Right kidney (tissue), 9 donors: Measurements from ENCODE around the gene ZC3H7A.
"Not testable (repeated sequence)": the region's sequence is repeated elsewhere in the genome, so short reads cannot be mapped to it uniquely, and the experiment has no call there.

Experiments
- DNase-seq: peaks from one replicate; pipeline ENCODE4 v3.0.0-alpha.2; 2016
- long read RNA-seq, 8 donors: transcript quantifications; one replicate each; lab custom pipeline, GENCODE V29; 2026

The ZC3H7A gene, protein sequence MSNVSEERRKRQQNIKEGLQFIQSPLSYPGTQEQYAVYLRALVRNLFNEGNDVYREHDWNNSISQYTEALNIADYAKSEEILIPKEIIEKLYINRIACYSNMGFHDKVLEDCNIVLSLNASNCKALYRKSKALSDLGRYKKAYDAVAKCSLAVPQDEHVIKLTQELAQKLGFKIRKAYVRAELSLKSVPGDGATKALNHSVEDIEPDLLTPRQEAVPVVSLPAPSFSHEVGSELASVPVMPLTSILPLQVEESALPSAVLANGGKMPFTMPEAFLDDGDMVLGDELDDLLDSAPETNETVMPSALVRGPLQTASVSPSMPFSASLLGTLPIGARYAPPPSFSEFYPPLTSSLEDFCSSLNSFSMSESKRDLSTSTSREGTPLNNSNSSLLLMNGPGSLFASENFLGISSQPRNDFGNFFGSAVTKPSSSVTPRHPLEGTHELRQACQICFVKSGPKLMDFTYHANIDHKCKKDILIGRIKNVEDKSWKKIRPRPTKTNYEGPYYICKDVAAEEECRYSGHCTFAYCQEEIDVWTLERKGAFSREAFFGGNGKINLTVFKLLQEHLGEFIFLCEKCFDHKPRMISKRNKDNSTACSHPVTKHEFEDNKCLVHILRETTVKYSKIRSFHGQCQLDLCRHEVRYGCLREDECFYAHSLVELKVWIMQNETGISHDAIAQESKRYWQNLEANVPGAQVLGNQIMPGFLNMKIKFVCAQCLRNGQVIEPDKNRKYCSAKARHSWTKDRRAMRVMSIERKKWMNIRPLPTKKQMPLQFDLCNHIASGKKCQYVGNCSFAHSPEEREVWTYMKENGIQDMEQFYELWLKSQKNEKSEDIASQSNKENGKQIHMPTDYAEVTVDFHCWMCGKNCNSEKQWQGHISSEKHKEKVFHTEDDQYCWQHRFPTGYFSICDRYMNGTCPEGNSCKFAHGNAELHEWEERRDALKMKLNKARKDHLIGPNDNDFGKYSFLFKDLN
- long read RNA-seq, donor 1, transcript ZC3H7A-204 (2 exons, 1,410 nt): major isoform, 7 of 22 reads
- long read RNA-seq, donor 1, partial matches to known transcripts: 9 of 22 reads
- long read RNA-seq, donor 1, other reads (novel, unspliced or antisense): 0 of 22 reads
- long read RNA-seq, donor 2, partial matches to known transcripts: 0 of 2 reads
- long read RNA-seq, donor 2, other reads (novel, unspliced or antisense): 0 of 2 reads
- long read RNA-seq, donor 3, partial matches to known transcripts: 0 of 3 reads
- long read RNA-seq, donor 3, other reads (novel, unspliced or antisense): 0 of 3 reads
- long read RNA-seq, donor 4, partial matches to known transcripts: 0 of 6 reads
- long read RNA-seq, donor 4, other reads (novel, unspliced or antisense): 0 of 6 reads
- long read RNA-seq, donor 5, transcript ZC3H7A-201 (23 exons, 3,825 nt): major isoform, 6 of 17 reads
- long read RNA-seq, donor 5, partial matches to known transcripts: 7 of 17 reads
- long read RNA-seq, donor 5, other reads (novel, unspliced or antisense): 0 of 17 reads
- long read RNA-seq, donor 6, partial matches to known transcripts: 7 of 13 reads
- long read RNA-seq, donor 6, other reads (novel, unspliced or antisense): 0 of 13 reads
- long read RNA-seq, donor 7: 0 reads
- long read RNA-seq, donor 8, partial matches to known transcripts: 0 of 5 reads
- long read RNA-seq, donor 8, other reads (novel, unspliced or antisense): 0 of 5 reads

GRCh38 chr16:11797166-11797956 is at the start of gene ZC3H7A:
Gene ZC3H7A (minus strand): TSS chr16:11797258. CDS start chr16:11782354, 14,904 bp downstream.
- peak; percentile 91 for DNase-seq

GRCh38 chr16:11844499-11844898 is 47.4 kb upstream of the ZC3H7A start:
- DNase-seq: no peak

GRCh38 chr16:11843861-11844260 is 46.8 kb upstream of the ZC3H7A start:
- DNase-seq: no peak

GRCh38 chr16:11843206-11843605 is 46.1 kb upstream of the ZC3H7A start:
- DNase-seq: no peak

GRCh38 chr16:11841026-11841425 is 44.0 kb upstream of the ZC3H7A start:
- no peak for DNase-seq

GRCh38 chr16:11836650-11837244 is 39.7 kb upstream of the ZC3H7A start:
- no peak for DNase-seq

GRCh38 chr16:11835891-11836649 is 39.0 kb upstream of the ZC3H7A start:
- no peak for DNase-seq

DNA sequence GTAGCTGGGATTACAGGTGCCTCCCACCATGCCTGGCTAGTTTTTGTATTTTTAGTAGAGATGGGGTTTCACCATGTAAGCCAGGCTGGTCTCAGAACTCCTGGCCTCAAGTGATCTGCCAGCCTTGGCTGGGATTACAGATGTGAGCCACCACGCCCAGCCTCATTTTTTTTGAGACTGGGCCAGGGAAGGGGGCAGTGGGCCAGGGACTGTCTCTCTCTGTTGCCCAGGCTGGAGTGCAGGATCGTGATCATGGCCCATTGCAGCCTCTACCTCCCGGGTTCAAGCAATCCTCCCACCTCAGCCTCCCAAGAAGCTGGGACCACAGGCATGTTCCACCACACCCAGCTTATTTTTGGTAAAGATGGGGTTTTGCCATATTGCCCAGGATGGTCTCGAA is 38.3 kb upstream of the ZC3H7A start:
- DNase-seq: no peak

DNA sequence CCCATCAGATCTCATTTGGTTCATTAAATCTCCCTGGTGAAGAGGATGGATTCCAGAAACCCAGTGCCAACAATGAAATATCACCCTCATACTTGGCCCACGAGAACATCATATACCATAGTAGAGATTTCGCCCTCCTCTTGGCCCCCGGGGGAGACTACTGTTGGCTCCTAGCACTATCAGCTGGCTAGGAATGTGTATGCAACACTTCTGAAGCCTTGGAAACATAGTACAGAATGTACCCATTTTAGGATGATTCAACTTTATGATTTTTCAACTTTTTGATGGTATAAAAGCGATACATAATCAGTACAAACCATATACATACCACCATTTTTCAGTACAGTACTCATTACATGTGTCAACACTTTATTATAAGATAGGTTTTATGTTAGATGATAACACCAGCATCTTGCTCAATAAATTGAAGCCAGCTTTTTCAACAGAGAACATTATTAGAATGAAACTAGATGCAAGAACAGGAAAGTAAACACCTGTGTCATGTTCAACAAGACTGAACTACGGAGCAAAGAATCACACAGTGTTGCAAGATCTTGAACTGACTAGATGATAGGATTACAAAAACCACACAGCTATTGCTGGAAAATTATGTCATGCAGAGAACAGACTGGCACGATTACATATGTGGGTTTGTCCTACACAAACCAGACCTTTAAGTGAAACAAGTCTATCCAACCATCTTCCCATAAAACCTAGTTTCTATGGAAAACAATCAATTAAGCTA is 37.1 kb upstream of the ZC3H7A start:
- no peak for DNase-seq

GRCh38 chr16:11828696-11829095 is 31.6 kb upstream of the ZC3H7A start:
- no peak for DNase-seq

DNA sequence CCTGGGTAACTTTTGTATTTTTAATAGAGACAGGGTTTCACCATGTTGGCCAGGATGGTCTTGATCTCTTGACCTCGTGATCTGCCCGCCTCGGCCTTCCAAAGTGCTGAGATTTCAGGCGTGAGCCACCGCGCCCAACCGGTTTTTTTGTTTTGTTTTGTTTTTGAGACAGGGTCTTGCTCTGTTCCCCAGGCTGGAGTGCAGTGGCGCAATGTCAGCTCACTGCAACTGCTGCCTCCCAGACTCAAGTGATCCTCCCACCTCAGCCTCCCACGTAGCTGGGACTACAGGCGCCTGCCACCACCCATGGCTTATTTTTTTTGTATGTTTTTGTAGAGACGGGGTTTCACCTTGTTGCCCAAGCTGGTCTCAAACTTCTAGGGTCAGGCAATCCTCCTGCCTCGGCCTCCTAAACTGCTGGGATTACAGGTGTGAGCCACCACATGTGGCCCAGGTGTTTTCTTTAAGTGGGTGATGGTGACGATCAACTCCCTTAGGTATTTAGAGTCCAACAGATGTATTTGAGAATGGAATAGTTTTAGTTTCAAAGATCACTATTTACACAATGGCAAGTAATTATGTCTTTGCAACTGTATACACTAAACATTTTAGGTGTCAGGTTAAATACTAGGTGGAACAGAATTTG is 28.6 kb upstream of the ZC3H7A start:
- DNase-seq: not testable (repeated sequence)

GRCh38 chr16:11824362-11824761 is 27.3 kb upstream of the ZC3H7A start:
- DNase-seq: no peak

- not testable (repeated sequence) for DNase-seq
Observed at GRCh38 chr16:11823645-11824044, 26.6 kb upstream of the ZC3H7A start.

DNA sequence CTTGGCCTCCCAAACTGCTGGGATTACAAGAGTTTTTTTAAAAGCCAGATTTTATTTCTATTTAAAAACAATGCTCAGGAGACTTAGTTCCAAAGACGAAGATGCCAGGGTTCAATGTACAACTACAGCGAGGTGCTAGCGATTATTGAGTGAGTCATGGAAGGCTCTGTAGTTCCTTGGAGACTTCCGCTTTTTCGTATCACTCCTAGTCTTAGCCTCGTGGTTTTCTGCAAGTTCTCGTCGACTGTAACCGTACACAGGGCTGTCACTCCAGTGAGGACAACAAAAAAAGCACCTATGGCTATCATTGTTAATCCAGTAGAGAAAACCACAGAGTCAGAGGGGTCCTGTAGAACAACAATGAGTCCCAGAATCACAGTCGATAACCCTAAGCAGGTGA is 22.7 kb upstream of the ZC3H7A start:
- DNase-seq: no peak

DNA sequence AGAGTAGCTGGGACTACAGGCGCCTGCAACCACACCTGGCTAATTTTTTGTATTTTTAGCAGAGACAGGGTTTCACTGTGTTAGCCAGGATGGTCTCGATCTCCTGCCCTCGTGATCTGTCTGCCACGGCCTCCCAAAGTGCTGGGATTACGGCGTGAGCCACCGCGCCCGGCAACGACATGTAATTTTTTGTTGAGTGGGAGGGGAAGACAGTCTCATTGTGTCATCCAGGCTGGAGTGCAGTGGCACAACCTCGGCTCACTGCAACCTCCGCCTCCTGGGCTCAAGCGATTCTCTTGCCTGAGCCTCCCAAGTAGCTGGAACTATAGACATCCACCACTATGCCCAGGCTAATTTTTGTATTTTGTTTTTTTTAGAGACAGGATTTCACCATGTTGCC is 21.9 kb upstream of the ZC3H7A start:
- not testable (repeated sequence) for DNase-seq

DNA sequence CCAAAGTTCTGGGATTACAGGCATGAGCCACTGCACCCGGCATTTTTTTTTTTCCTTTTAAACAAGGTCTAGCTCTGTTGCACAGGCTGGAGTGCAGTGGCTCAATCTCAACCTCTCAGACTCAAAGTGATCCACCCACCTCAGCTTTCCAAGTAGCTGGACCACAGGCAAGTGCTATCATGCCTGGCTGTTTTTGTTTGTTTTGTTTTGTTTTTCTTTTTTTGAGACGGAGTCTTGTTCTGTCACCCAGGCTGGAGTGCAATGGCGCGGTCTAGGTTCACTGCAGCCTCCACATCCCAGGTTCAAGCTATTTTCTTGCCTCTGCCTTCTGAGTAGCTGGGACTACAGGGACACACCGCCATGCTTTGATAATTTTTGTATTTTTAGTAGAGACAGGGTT is 19.1 kb upstream of the ZC3H7A start:
- DNase-seq: no peak

DNA sequence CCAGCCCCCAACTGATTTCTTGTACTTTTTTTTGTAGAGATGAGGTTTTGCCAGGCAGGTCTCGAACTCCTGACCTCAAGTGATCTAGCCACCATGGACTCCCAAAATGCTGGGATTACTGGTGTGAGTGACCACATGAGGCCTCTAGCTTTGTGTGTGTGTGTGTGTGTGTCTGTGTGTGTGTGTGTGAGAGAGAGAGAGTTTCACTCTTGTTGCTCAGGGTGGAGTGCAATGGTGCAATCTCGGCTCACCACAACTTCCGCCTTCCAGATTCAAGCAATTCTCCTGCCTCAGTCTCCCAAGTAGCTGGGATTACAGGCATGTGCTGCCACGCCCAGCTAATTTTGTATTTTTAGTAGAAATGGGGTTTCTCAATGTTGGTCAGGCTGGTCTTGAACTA is 17.7 kb upstream of the ZC3H7A start:
- DNase-seq: not testable (repeated sequence)

- DNase-seq: no peak
Observed at GRCh38 chr16:11806721-11807120, 9.7 kb upstream of the ZC3H7A start.
